DND-41 (cell line): ENCODE data around the gene ABCA10.

Experiments
- CTCF ChIP-seq: IDR thresholded peaks from 2 replicates; pipeline ENCODE4 v1.5.1; 2012; ENCODE audit warnings: borderline replicate concordance, low read length, moderate library complexity, mild to moderate bottlenecking; ENCODE audit not compliant: poor library complexity, severe bottlenecking; ENCODE audit errors: extremely low read depth
- EZH2 ChIP-seq: IDR thresholded peaks from 3 replicates; pipeline ENCODE4 v1.6.1; 2012; ENCODE audit warnings: borderline replicate concordance, low read depth, mild to moderate bottlenecking, moderate library complexity, low read length, inconsistent platforms; ENCODE audit not compliant: severe bottlenecking

- TF ChIP-seq CTCF (no peak), EZH2 (no peak)
Measured at GRCh38 chr17:69198238-69198637, 30.4 kb downstream of the ABCA10 start.
